Erythroblast (primary cell): ENCODE data around the gene OSR1.
A peak's percentile ranks its signal among the peaks of the same experiment; 100 is the strongest.

Source experiments
- DNase-seq, 2 experiments: peaks; one replicate each; lab custom pipeline; 2025; lab: John Stamatoyannopoulos, UW
- GATA1 ChIP-seq: IDR thresholded peaks from 2 replicates; pipeline ENCODE4 v1.6.1; 2011; ENCODE audit warnings: low read depth, mild to moderate bottlenecking, control low read depth, low read length, moderate library complexity
- POLR2A ChIP-seq: IDR thresholded peaks from 2 replicates; pipeline ENCODE4 v1.6.1; 2011; ENCODE audit warnings: mild to moderate bottlenecking, low read length

OSR1 gene

DNA sequence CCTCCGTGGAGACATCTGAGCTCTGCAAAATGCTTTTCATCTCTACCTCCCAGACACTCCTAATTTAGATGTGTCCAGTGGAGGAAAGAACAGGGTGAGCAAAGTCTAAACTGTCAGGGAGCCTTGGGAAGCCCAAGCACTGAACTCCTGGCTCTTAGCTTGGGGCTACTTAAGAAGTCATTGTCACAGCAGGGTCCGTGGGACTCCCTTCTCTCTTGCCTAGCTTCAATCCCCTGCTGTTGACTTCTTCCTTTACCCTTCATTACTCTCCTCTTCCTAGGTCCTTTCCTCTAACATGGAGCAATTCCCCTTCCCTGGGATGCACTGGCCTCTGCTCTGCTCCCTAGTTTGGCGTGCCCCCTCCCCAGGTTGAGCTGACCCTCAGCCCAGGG lies 3.4 kb downstream of the OSR1 start:
- no peak for DNase-seq
- TF ChIP-seq POLR2A (no peak), GATA1 (no peak)

DNA sequence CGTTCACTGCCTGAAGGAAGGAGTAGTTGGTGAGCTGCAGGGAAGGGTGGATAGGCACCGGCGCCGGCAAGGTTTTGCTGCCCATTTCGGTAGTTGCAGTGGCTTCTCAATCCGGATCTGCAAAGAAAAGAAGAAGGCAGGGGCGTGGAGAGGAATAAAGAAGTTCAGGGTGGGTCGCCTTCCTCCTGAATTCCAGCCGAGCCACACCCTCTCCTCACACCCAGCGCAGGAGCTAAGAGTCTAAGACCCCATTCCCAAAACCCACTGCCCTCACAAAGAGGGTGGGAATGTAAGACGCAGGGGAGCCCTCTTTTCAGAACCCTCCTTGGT lies 4.7 kb downstream of the OSR1 start:
- TF ChIP-seq GATA1 (no peak), POLR2A (no peak)
- no peak for DNase-seq

DNA sequence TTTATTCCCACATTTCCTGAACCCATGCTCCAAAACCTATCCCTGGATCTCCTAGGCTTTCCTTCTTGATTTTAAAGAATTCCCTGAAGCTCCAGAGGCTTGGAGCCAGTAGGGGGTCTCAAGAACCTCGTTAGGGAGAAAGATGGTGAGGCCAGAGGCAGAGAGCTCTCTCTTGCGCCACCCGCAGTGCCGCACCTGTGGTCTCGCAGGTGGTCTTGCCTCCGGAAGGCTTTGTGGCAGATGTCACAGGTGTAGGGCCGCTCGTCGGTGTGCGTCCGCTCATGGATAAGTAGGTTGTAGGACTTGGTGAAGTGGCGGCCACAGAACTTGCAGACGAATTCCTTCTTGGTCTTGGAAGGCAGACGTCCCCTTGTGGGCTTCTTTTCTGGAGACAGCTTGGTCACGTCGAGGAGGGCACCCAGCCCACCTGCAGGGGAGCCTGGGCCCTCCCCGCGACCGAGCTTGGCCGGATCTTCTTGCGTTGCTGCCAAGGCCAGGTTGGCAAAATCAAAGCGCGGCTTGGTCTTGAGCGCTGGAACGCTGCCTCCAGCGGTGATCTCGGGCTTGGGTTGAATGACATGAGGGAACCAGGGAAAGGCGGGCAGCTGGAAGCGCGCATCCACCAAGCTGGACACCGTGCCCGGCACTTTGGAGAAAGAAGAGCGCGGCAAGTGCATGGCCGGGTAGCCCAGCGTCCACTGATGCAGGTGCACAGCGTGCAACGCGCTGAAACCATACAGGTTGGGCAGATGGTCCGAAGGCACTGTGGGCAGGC lies 5.3 kb downstream of the OSR1 start:
- no peak for DNase-seq
- TF ChIP-seq POLR2A (no peak), GATA1 (no peak)

DNA sequence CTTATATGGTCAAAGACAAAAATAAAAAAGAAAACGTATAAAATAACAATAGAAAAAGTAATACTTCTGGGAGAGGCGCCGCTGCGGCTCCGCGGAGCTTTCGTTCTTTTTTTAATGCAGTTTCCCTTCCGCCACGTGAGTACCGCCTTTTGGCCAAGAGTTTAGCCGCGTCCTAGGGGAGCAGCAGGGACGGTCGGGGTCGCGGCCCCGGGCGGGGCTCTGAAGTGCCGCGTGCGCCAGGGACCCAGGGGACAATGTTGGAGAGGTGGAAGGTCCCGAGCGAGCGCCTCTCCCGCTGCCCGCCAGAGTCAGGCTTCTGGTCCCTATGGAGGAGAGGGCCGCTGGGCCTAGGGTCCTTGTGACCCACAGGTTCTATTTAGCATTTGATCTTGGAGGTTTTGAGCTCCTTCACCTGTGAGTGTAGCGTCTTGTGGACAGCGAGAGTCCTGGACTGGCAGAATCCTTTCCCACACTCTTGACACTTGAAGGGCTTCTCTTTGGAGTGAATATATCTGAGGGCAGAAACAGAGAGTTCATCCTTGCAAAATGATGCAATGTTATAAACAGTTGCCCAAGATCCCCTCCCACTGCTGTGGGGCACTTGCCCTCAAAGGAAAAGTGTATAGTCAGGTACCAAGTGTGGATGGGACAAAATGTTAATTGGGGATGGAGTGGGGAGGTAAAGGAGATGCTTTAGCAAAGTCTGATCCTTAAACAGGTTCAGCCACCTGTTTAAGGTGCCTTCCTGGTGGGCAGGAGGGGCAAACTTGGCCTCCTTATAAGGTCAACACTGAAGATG lies 6.3 kb downstream of the OSR1 start:
- DNase-seq: no peak

DNA sequence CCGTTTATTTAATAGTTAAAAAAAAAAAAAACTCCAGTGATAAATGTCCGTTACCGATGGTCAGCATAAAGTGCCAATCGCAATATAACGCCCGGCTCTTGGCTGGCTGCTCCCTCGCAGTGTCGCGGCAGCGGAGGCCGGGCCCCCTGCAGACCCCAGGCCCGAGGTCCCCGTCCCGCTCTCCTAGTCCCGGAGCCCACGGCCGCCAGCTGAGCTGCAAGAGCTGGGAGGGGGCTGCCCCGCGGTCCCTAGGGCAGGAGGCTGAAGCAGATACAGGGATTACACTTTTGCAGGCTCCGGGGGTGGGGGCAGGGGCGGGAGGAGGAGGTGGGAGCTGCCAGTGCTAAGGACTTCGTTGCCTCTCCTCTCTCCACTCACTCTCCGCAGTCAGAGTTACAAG lies 6.9 kb downstream of the OSR1 start:
- TF ChIP-seq POLR2A (no peak), GATA1 (no peak)
- no peak for DNase-seq

More for the DNA sequence above, 6.3 kb downstream of the OSR1 start:
- TF ChIP-seq POLR2A (no peak), GATA1 (no peak)

DNA sequence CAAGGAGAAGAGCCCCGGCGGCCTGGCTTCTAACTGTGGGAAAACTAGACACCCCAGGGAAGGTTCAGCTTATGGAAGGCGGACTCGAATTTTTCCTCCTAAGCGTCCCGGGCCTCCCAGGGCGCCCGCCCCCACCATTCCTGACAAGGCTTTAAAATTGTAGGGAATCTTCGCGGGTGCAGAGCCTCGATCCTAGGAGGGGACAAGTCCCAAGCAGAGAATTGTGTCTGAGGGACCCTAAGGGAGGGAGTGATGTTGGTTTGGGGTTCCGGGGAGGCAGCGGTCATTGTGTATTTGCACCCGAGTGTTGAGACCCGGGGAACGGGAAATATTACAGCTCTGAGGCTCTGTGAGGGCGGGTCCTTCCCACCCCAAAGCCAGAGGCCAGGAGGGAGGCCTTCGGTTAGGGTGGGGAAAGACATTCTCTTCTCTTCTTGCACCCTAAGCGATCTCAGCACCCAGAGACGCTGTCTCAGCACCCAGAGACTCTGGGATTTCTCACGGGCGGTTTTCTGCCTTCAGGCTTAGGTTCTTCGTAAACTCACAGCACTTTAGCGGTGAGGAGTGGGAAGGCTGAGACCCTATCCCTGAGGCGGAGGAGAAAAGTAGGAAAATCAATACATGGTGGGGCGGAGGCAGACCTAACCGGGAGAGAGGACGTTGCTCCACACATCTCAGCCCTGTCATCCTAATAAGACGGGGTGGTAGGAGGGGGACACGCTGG lies 7.6 kb downstream of the OSR1 start:
- TF ChIP-seq GATA1 (no peak), POLR2A (no peak)
- no peak for DNase-seq

DNA sequence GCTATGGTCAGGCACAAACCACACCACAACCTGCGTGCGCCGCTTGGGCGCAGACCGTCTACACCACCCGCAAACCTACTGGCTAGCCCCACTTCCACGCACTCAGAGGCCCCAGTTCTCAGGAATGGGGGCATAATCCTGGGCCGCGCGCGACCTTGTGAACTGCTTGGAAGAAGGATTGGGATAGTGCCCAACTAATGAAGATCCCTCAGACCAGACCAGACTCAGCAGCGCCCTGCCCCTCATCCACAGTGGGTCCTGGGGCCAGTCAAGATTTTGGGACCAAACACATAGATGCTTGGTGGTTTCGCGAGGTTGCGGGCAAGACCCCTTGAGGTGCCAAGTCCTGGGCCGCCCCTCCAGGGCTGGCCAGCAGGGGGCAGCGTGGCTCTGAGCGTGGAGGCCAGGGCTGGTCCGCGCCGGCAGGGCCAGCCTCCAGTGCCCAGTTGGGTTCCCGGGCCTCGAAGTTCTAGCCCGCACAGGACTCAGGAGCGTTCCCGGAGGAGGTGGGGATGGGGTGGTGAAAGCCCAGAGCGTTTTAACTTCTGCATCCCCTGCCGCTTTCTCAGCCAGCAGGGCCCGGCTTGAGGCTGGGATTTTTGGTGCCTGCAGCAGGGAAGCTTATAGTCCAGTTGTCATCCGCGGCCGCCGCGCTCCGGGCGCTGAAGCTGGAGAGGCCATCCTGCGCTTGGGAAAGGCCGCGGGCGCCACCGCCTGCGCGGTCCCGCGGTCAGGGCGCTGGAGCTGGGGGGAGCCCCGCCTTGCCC lies 8.3 kb downstream of the OSR1 start:
- TF ChIP-seq POLR2A: no peak
- no peak for TF ChIP-seq GATA1
- peak; percentile 55 to 74 for DNase-seq

DNA sequence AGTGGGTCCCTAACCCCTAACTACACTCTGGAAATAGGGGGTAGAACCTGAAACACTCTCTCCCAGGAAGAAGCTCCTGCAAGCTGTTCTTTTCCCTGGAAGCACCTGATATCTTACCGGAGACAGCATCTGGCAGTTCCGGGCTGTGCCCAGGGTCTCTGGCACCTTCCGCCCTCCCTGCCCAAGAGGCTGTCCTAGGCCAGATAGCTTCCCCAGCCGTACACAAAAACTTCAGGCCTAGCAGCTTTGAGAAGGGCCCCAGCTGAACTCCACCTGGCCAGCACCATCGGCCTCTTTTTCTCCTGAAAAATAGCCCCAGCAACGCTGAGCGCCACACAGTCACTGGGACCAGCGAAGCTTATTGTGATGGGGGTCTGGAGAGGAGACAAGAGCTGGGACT lies 9.7 kb downstream of the OSR1 start:
- no peak for DNase-seq
- no peak for TF ChIP-seq POLR2A
- TF ChIP-seq GATA1: no peak

DNA sequence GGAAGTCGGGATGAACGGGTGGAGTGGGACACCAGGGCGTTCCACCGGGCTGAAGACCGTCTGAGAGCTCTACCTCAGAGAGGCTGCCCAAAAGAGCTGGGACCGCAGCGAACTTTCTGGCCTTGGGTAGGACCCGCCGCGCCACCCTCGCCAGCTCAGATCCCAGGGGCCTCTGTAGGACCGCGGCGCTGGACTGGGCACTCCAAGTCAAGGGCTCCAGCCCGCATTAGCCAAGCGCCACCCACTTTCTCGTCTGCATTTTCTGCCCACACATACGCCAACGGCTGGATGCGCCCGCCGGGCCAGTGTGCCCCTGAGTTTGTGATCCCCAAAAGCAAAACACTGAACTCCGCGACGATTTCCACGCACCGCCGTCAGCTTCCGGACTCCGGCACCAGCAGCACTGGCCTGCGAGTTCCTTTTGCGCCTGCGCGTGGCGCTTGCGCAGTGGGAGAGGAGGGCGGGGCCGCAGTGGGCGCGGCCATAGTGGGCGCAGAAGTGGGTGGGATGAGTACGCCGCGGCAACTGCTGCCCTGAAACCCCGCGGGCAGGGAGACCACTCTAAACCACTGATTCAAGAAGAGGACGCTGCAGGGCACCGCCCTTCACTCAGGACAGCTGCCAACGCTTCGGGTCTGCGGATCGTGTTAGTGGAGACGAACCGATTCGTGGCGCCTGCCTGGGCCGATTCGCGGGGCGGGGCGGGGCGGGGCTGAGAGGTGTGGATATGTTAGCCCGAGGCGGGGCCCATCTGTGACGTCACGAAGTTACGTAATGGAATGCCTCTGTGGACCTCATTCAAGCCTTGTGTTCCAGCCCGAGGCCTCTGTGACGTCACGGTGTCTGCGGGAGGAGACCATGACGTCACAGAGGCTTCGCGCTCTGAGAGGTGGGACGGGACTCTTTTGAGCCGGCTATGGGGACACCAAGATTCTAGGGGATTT lies 10.5 kb downstream of the OSR1 start:
- TF ChIP-seq GATA1 (no peak), POLR2A (peak; percentile 95)
- peak; percentile 96 to 97 for DNase-seq

DNA sequence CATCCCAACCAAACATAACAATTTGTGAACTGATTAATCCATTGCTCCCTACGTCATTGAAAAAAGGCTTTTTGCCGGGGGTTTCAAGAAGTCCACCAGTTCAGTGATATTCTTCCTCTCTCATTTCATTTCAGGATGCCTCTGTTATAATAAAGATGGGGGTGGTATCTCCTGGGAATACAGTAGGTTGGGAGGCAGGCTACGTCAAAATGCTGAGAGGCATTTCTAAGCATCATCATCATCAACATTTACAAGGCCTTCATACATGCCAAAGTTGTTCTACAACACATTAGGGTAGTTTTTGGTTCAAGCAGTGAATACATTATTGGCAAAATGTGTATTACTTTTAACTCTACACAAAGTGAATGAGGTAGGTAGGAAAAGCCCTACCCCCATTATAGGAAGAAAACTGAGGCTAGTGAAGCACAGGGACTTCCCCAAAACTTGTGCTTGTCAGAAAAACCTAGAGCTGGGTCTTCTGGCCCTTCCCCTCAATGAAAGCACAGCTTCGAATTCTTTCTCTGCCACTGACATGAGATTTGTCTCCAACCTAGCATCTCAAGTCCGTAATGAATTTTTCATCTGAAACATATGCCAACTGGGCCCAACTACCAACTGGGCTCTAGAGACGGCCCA lies 11.3 kb downstream of the OSR1 start:
- TF ChIP-seq POLR2A (no peak), GATA1 (no peak)
- no peak for DNase-seq

DNA sequence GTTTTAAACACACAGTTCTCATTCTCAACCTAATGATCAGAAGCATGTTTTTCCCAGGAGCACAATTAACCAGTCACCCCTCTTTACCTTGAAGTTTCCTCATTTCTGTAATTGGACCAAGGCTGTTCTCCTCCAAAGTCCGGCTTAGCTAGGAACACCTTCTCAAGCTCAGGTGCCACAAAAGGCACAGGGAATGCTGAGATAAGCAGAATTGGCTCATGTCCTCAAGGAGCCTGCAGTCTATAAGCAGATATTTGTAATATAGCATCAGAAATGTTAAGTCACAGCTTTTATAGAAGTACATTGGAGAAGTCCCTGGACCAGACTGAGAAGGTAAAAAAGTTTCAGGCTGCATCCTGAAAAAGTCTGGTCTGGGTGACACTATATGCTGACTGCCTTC lies 20.7 kb downstream of the OSR1 start:
- TF ChIP-seq GATA1: no peak
- TF ChIP-seq POLR2A: no peak
- no peak for DNase-seq

DNA sequence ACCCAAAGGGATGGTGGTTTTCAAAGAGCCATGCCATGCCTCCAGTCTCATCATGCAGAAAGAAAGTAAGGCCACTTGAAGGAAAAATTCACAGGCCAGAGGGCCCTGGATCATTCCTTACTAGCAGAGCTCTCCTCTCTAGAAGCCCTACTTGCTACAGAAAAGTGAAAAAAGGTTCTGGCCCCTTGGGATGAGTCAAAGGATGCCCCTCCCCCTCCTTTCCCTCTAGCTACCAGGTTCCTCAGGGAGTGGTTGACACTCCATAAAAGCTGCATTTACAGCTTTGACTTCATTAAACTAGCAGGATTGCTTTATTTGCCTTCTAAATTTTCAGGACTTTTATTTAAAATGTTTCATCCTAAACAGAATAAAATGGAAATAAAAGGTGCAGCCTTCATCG lies 21.2 kb downstream of the OSR1 start:
- DNase-seq: no peak
- no peak for TF ChIP-seq POLR2A
- TF ChIP-seq GATA1: no peak

DNA sequence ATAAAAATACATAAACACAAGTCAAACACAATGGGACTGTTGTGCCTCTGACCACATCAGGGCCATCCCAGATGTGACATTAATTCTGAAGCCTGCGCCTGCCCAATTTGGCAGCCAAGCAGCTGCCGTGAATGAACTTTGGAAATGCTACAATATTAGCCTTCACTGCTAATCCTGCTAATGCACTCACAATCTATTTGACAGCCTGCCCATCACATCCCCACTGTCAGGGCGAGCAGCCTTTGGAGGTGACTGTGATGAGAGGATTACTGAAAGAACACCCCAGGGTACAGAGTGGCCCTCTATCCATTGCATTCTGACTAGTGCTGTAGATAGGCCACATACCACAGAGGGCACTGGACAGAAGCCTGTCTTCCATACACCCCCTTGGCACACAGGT lies 21.6 kb downstream of the OSR1 start:
- DNase-seq: no peak
- TF ChIP-seq POLR2A (no peak), GATA1 (no peak)
